Neuronal stem cell (in vitro differentiated cells): ENCODE results near the gene TBC1D17.

ENCODE experiments used
- DNase-seq: peaks from one replicate; pipeline ENCODE4 v3.0.0-alpha.2; 2013; ENCODE audit warnings: low spot score
- H2AFZ ChIP-seq: one replicate; pipeline ENCODE4 v1.6.1; 2013; ENCODE audit warnings: mild to moderate bottlenecking, low read length, inconsistent platforms
- H2AK5ac ChIP-seq: 2 replicates; pipeline ENCODE4 v1.6.1; 2013; ENCODE audit warnings: low read depth, mild to moderate bottlenecking, inconsistent platforms, low read length, moderate library complexity, mixed read lengths
- H2BK120ac ChIP-seq: 2 replicates; pipeline ENCODE4 v1.6.1; 2013; ENCODE audit warnings: low read depth, mild to moderate bottlenecking, inconsistent platforms, low read length, moderate library complexity, mixed read lengths
- H2BK12ac ChIP-seq: one replicate; pipeline ENCODE4 v1.6.1; 2013; ENCODE audit warnings: low read length, inconsistent platforms
- H2BK15ac ChIP-seq: 2 replicates; pipeline ENCODE4 v1.6.1; 2013; ENCODE audit warnings: mild to moderate bottlenecking, low read length, inconsistent platforms, mixed read lengths
- H2BK5ac ChIP-seq: one replicate; pipeline ENCODE4 v1.6.1; 2013; ENCODE audit warnings: inconsistent platforms, mild to moderate bottlenecking, low read length, moderate library complexity
- H3K14ac ChIP-seq: one replicate; pipeline ENCODE4 v1.6.1; 2013; ENCODE audit warnings: low read length, inconsistent platforms
- H3K18ac ChIP-seq: 2 replicates; pipeline ENCODE4 v1.6.1; 2013; ENCODE audit warnings: low read length, inconsistent platforms
- H3K23ac ChIP-seq: 2 replicates; pipeline ENCODE4 v1.6.1; 2013; ENCODE audit warnings: low read depth, mild to moderate bottlenecking, mixed read lengths, low read length, inconsistent platforms; ENCODE audit not compliant: poor library complexity
- H3K27ac ChIP-seq: replicated peaks from 3 replicates; pipeline ENCODE4 v1.5.1; 2013; ENCODE audit warnings: low read length, inconsistent platforms
- H3K27me3 ChIP-seq, 3 experiments: 2 replicates each; pipeline ENCODE4 v1.6.1; 2013; ENCODE audit warnings: low read length in 3 of 3, mild to moderate bottlenecking in 2 of 3, inconsistent platforms in 1 of 3, low read depth in 1 of 3, mixed read lengths in 1 of 3, moderate library complexity in 1 of 3; ENCODE audit not compliant: control insufficient read depth in 3 of 3, insufficient read depth in 3 of 3
- H3K36me3 ChIP-seq, 2 donors: replicated peaks in 1 of 2; 2 replicates each; pipeline ENCODE4 v1.6.1; 2013; ENCODE audit warnings: low read length in 2 of 2; ENCODE audit not compliant: control insufficient read depth in 2 of 2, insufficient read depth in 2 of 2
- H3K4ac ChIP-seq: 2 replicates; pipeline ENCODE4 v1.6.1; 2013; ENCODE audit warnings: inconsistent platforms, mild to moderate bottlenecking, low read length, moderate library complexity
- H3K4me1 ChIP-seq, 2 donors: 1 replicate in 1 of 2; 2 replicates in 1 of 2; pipeline ENCODE4 v1.6.1; 2013; ENCODE audit warnings: low read length in 2 of 2, low read depth in 1 of 2; ENCODE audit not compliant: control insufficient read depth in 2 of 2, insufficient read depth in 1 of 2
- H3K4me2 ChIP-seq: one replicate; pipeline ENCODE4 v1.6.1; 2013; ENCODE audit warnings: mild to moderate bottlenecking, low read length, inconsistent platforms; ENCODE audit not compliant: insufficient read depth, poor library complexity, severe bottlenecking
- H3K4me3 ChIP-seq, 2 donors: 2 replicates each; pipeline ENCODE4 v1.5.1; 2013; ENCODE audit warnings: low read length in 2 of 2, mild to moderate bottlenecking in 2 of 2, inconsistent platforms in 1 of 2, moderate library complexity in 1 of 2
- H3K79me1 ChIP-seq: one replicate; pipeline ENCODE4 v1.6.1; 2013; ENCODE audit warnings: low read depth, mild to moderate bottlenecking, inconsistent platforms, low read length, moderate library complexity
- H3K9ac ChIP-seq: one replicate; pipeline ENCODE4 v1.6.1; 2013; ENCODE audit warnings: mild to moderate bottlenecking, low read depth, low read length, inconsistent platforms; ENCODE audit not compliant: poor library complexity
- H3K9me3 ChIP-seq, 2 donors: replicated peaks in 1 of 2; 2 replicates each; pipeline versions ENCODE3 to v1.6.1; 2013; ENCODE audit warnings: low read length in 2 of 2, mild to moderate bottlenecking in 2 of 2, inconsistent platforms in 1 of 2, low read depth in 1 of 2, mixed read lengths in 1 of 2, moderate library complexity in 1 of 2; ENCODE audit not compliant: control insufficient read depth in 2 of 2, insufficient read depth in 1 of 2
- H4K8ac ChIP-seq: one replicate; pipeline ENCODE4 v1.6.1; 2013; ENCODE audit warnings: low read depth, mild to moderate bottlenecking, inconsistent platforms, low read length, moderate library complexity
- H4K91ac ChIP-seq: one replicate; pipeline ENCODE4 v1.6.1; 2013; ENCODE audit warnings: low read length, low read depth, mild to moderate bottlenecking, inconsistent platforms; ENCODE audit not compliant: poor library complexity
- WGBS, 2 donors: extraction: QIAGEN DNeasy Blood & Tissue Kit; methylation state at CpG; one replicate each; pipeline ENCODE4 v1.1.7; 2013; ENCODE audit warnings: missing lambda C conversion rate in 2 of 2, mixed read lengths in 1 of 2; ENCODE audit not compliant: insufficient read length in 2 of 2, insufficient replicate concordance in 1 of 2; ENCODE audit errors: extremely low coverage in 2 of 2; 5-methylcytosine and 5-hydroxymethylcytosine counted together

The TBC1D17 gene

GRCh38 chr19:49863254-49863934 is 14.1 kb upstream of the TBC1D17 start:
- Histone ChIP-seq H3K9ac (no peak overlapping the region), H3K4me2 (no peak overlapping the region), H4K8ac (no peak overlapping the region), H2BK5ac (peak overlapping the region; percentile 55), H2BK15ac (no peak overlapping the region), H3K4me1 (peaks cover 8 to 12% of the 10 kb centered on the region in 2 donors), H4K91ac (no peak overlapping the region), H3K18ac (no peak overlapping the region), H3K27ac (no peak overlapping the region), H3K36me3 (peaks cover 50 to 72% of the 10 kb centered on the region in 2 donors), H3K4me3 (peak overlapping the region in 1 of 2 donors; percentile 18), H2AFZ (no peak overlapping the region), H2BK120ac (no peak overlapping the region), H3K9me3 (peaks cover 0 to 2% of the 10 kb centered on the region in 2 donors), H3K79me1 (peaks cover 2% of the 10 kb centered on the region), H2AK5ac (no peak overlapping the region), H3K23ac (peak overlapping the region; percentile 18), H3K4ac (no peak overlapping the region), H3K27me3 (no peaks in the 10 kb centered on the region), H3K14ac (no peak overlapping the region), H2BK12ac (no peak overlapping the region)
- WGBS, 2 donors: no CpG with 5 or more reads among the region's 24 CpGs
- no peak for DNase-seq

- Histone ChIP-seq H3K14ac (no peak overlapping the region), H2BK15ac (no peak overlapping the region), H3K9me3 (peaks cover 0 to 2% of the 10 kb centered on the region in 2 donors), H3K27ac (no peak overlapping the region), H3K27me3 (no peaks in the 10 kb centered on the region), H3K4ac (no peak overlapping the region), H2BK120ac (no peak overlapping the region), H3K4me2 (no peak overlapping the region), H3K9ac (no peak overlapping the region), H2BK12ac (no peak overlapping the region), H3K18ac (no peak overlapping the region), H2AK5ac (no peak overlapping the region), H2BK5ac (peak overlapping the region; percentile 55), H3K4me1 (peaks cover 8 to 12% of the 10 kb centered on the region in 2 donors), H3K23ac (no peak overlapping the region), H3K79me1 (peaks cover 2% of the 10 kb centered on the region), H3K36me3 (peaks cover 44 to 66% of the 10 kb centered on the region in 2 donors), H3K4me3 (peak overlapping the region in 1 of 2 donors; percentile 38), H4K91ac (no peak overlapping the region), H4K8ac (no peak overlapping the region), H2AFZ (no peak overlapping the region)
- WGBS, 2 donors: no CpG with 5 or more reads among the region's 17 CpGs
- no peak for DNase-seq
These were observed 13.6 kb upstream of the TBC1D17 start for GRCh38 chr19:49863935-49864320.

GRCh38 chr19:49864890-49865289 is 12.6 kb upstream of the TBC1D17 start:
- H3K4me1 ChIP-seq: peaks cover 9 to 13% of the 10 kb centered on the region in 2 donors
- H2BK120ac ChIP-seq: no peak overlapping the region
- no CpG with 5 or more reads among the region's 13 CpGs for WGBS, 2 donors
- no peak overlapping the region for H2BK5ac ChIP-seq
- H4K91ac ChIP-seq: no peak overlapping the region
- H2BK12ac ChIP-seq: no peak overlapping the region
- no peak overlapping the region for H3K27ac ChIP-seq
- H2AK5ac ChIP-seq: no peak overlapping the region
- H3K18ac ChIP-seq: no peak overlapping the region
- no peak overlapping the region for H4K8ac ChIP-seq
- H3K14ac ChIP-seq: no peak overlapping the region
- peaks cover under 1% of the 10 kb centered on the region for H3K79me1 ChIP-seq
- no peak for DNase-seq
- H3K36me3 ChIP-seq: peaks cover 38 to 57% of the 10 kb centered on the region in 2 donors
- no peak overlapping the region for H3K23ac ChIP-seq
- no peak overlapping the region for H3K9ac ChIP-seq
- H3K4ac ChIP-seq: no peak overlapping the region
- H3K27me3 ChIP-seq: no peaks in the 10 kb centered on the region
- peaks cover 0 to 2% of the 10 kb centered on the region in 2 donors for H3K9me3 ChIP-seq
- peak overlapping the region; percentile 19 for H3K4me2 ChIP-seq
- H2AFZ ChIP-seq: no peak overlapping the region
- H3K4me3 ChIP-seq: no peak overlapping the region
- H2BK15ac ChIP-seq: no peak overlapping the region

GRCh38 chr19:49866933-49867782 is 10.3 kb upstream of the TBC1D17 start, which contains the start of gene PNKP:
TSS of gene PNKP (minus strand) at chr19:49867576. CDS start at chr19:49867204, 372 bp downstream.
- Histone ChIP-seq H2AFZ (peak within 1 kb of the TSS; percentile 97), H3K14ac (peak within 1 kb of the TSS; percentile 95), H3K4me3 (peak within 1 kb of the TSS; percentile 86 to 97), H3K18ac (peak within 1 kb of the TSS; percentile 97), H2BK5ac (peak within 1 kb of the TSS; percentile 84), H3K27ac (peak within 1 kb of the TSS; percentile 93), H3K23ac (peak within 1 kb of the TSS; percentile 89), H3K9ac (peak within 1 kb of the TSS; percentile 96), H3K79me1 (peaks cover 3% of the 10 kb centered on the region), H3K27me3 (no peaks in the 10 kb centered on the region), H2AK5ac (no peak within 1 kb of the TSS), H4K91ac (no peak within 1 kb of the TSS), H3K9me3 (peaks cover 0 to 2% of the 10 kb centered on the region in 2 donors), H3K4me1 (peaks cover 17 to 18% of the 10 kb centered on the region in 2 donors), H3K36me3 (peaks cover 24 to 45% of the 10 kb centered on the region in 2 donors), H3K4ac (no peak within 1 kb of the TSS), H2BK12ac (peak within 1 kb of the TSS; percentile 87), H4K8ac (no peak within 1 kb of the TSS), H2BK15ac (no peak within 1 kb of the TSS), H3K4me2 (peak within 1 kb of the TSS; percentile 67), H2BK120ac (no peak within 1 kb of the TSS)
- peak; percentile 87 for DNase-seq
- no CpG with 5 or more reads among the region's 65 CpGs for WGBS, 2 donors
